HCT116 (cell line): Measurements from ENCODE around the gene GRM8.

Experiments used
- CTCF ChIP-seq, 3 experiments: fragments of 200-600 bp in 1 of 3; sonication (generic) in 1 of 3; IDR thresholded peaks in 2 of 3; conservative IDR thresholded peaks in 1 of 3; 2 replicates each; pipeline ENCODE4 v1.5.1; 2012 to 2017; ENCODE audit warnings: low read depth in 2 of 3, low read length in 2 of 3, antibody characterized with exemption in 1 of 3, borderline replicate concordance in 1 of 3, control low read depth in 1 of 3, mild to moderate bottlenecking in 1 of 3, mixed read lengths in 1 of 3, mixed run types in 1 of 3, moderate library complexity in 1 of 3; ENCODE audit not compliant: insufficient read depth in 1 of 3
- POLR2AphosphoS5 ChIP-seq: IDR thresholded peaks from 2 replicates; pipeline ENCODE4 v1.6.1; 2011; ENCODE audit warnings: mild to moderate bottlenecking, low read depth, low read length, moderate library complexity
- RAD21 ChIP-seq: IDR thresholded peaks from 2 replicates; pipeline ENCODE4 v1.6.1; 2012; ENCODE audit warnings: low read depth, mild to moderate bottlenecking
- REST ChIP-seq: IDR thresholded peaks from 2 replicates; pipeline ENCODE4 v1.6.1; 2012; ENCODE audit warnings: low read depth
- SRF ChIP-seq: IDR thresholded peaks from 2 replicates; pipeline ENCODE4 v1.6.1; 2012; ENCODE audit warnings: low read depth
- TCF7L2 ChIP-seq: IDR thresholded peaks from 2 replicates; pipeline ENCODE4 v1.7.0; 2011; ENCODE audit warnings: borderline replicate concordance, inconsistent platforms; ENCODE audit not compliant: insufficient read depth, insufficient read length; ENCODE audit errors: extremely low read depth
- YY1 ChIP-seq: IDR thresholded peaks from 2 replicates; pipeline ENCODE4 v1.6.1; 2011; ENCODE audit warnings: low read length, low read depth, moderate library complexity, mild to moderate bottlenecking; ENCODE audit not compliant: insufficient replicate concordance; ENCODE audit errors: extremely low read depth
- ZNF274 ChIP-seq: fragments of 200-500 bp; sonication (Bioruptor generic); IDR thresholded peaks from 2 replicates; pipeline ENCODE4 v1.6.1; 2014; ENCODE audit warnings: mild to moderate bottlenecking, low read depth, low read length, inconsistent platforms
- TF ChIP-seq, protein P1 (sequence below): IDR thresholded peaks from 2 replicates; pipeline ENCODE4 v1.6.1; 2012
- TF ChIP-seq, protein P2 (sequence below): IDR thresholded peaks from 2 replicates; pipeline ENCODE4 v1.6.1; 2012

- TF ChIP-seq CTCF (IDR thresholded peaks at IDR 0.05 in 2 of 3, conservative IDR thresholded peaks at IDR 0.05 in 1 of 3; ENCODE audit: borderline replicate concordance in 1 of 3, insufficient read depth in 1 of 3, low read depth in 2 of 3, low read length in 2 of 3), result no peak
- TF ChIP-seq, protein P1, sequence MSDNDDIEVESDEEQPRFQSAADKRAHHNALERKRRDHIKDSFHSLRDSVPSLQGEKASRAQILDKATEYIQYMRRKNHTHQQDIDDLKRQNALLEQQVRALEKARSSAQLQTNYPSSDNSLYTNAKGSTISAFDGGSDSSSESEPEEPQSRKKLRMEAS, result no peak
- no peak for TF ChIP-seq ZNF274
- no peak for TF ChIP-seq YY1
- TF ChIP-seq POLR2AphosphoS5, result no peak
- TF ChIP-seq RAD21, result no peak
- TF ChIP-seq REST, result no peak
- TF ChIP-seq, protein P2, sequence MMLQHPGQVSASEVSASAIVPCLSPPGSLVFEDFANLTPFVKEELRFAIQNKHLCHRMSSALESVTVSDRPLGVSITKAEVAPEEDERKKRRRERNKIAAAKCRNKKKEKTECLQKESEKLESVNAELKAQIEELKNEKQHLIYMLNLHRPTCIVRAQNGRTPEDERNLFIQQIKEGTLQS, result no peak
- TF ChIP-seq TCF7L2, result no peak
- no peak for TF ChIP-seq SRF
Observed at GRCh38 chr7:126450269-126450671, 802.5 kb downstream of the GRM8 start.
